ENCODE data around the gene TSPAN17.

TSPAN17 gene

DNA sequence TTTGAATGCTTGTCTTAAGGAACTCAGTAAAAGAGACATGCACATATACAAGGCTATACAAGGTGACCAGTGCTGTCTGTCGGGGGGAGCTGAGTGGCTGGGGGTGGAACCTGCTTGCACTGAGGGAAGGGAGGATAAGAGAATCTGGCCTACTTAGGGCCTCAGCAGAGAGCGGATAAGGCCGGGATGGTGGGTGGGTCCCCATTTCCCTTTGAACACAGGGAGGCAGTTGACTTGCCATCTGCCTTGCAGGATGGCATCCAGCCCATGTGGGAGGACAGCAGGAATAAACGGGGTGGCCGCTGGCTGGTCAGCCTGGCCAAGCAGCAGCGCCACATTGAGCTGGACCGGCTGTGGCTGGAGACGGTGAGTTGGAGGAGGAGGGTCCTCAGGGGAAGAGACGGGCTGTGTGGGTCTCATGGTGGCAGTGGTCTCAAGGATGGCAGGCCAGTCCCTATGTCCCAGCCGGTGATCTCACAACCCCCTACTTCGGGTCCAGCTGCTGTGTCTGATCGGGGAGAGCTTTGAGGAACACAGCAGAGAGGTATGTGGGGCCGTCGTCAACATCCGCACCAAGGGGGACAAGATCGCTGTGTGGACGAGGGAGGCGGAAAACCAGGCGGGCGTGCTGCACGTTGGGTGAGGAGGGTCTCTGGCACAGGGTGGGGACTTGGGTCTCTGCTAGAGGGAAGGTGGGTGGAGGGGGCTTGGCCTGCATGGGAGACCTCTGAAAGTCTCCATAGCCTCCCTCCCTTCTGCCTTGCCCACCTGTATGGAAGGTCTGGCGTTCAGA, 2.2 kb upstream of the TSPAN17 start:
- no CpG with 5 or more reads among the region's 22 CpGs for WGBS (ENCODE audit: extremely low coverage, insufficient coverage, low lambda C conversion rate)
- Histone ChIP-seq H4K8ac (ENCODE audit: low read depth, low read length) (no peak overlapping the region), H2AK5ac (ENCODE audit: low read length) (no peak overlapping the region), H3K27me3 (ENCODE audit: insufficient read depth, low read length, poor library complexity) (no peaks in the 10 kb centered on the region), H3K79me1 (ENCODE audit: low read length) (peaks cover 8% of the 10 kb centered on the region), H3K18ac (ENCODE audit: low read length) (no peak overlapping the region), H3K4me3 (ENCODE audit: low read length) (no peak overlapping the region), H3K9ac (ENCODE audit: low read length) (no peak overlapping the region), H3K4ac (ENCODE audit: low read depth, low read length) (no peak overlapping the region), H2BK15ac (replicated peaks; ENCODE audit: low read depth) (no peak overlapping the region), H3K56ac (ENCODE audit: low read length) (no peak overlapping the region), H3K4me1 (ENCODE audit: control insufficient read depth, low read depth, low read length) (peaks cover 4% of the 10 kb centered on the region), H2BK5ac (ENCODE audit: low read length) (no peak overlapping the region), H4K5ac (ENCODE audit: low read length) (no peak overlapping the region), H3K27ac (ENCODE audit: low read depth, low read length) (no peak overlapping the region), H3K36me3 (ENCODE audit: control insufficient read depth, insufficient read depth, low read length) (no peaks in the 10 kb centered on the region), H3K23ac (ENCODE audit: low read length) (no peak overlapping the region), H3K4me2 (ENCODE audit: low read length) (no peak overlapping the region), H2BK120ac (ENCODE audit: low read depth, low read length) (no peak overlapping the region), H3K79me2 (ENCODE audit: control insufficient read depth, insufficient read depth, low read length) (no peaks in the 10 kb centered on the region)
- DNase-seq: no peak

DNA sequence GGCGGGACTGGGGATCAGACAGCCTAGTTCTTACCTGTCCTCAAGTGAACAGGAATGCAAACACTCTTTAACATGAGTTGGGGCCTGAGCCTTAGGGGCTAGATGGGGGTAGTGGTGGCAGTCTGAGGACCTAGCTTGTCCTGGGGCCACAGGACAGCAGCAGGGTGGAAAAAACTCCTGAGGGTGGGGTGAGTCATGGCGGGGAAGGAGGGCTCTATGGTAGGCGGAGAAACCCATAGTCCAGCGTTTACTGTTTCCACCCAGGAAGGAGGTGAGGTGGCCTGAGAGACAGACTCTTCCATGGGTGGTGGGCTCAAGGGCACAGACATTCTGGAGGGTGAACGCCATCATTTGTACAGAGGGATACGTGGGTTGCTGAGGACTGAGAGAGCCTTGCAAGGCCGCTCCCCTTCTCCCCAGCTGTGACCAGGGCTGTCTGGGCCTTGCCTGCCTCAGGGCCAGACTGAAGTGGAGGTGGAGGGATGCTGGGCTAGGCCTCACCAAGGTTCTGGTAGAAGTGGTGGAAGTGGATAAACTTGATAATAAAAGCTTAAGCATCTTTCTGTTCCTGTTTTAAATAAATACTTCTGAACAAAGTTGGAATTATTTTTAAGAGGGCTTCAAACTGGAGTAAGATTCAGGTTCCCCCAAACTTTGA, 1.1 kb upstream of the TSPAN17 start:
- no peak overlapping the region for H2BK120ac ChIP-seq (ENCODE audit: low read depth, low read length)
- no peaks in the 10 kb centered on the region for H3K27me3 ChIP-seq (ENCODE audit: insufficient read depth, low read length, poor library complexity)
- H3K36me3 ChIP-seq (ENCODE audit: control insufficient read depth, insufficient read depth, low read length): no peaks in the 10 kb centered on the region
- H4K8ac ChIP-seq (ENCODE audit: low read depth, low read length): no peak overlapping the region
- H3K9ac ChIP-seq (ENCODE audit: low read length): no peak overlapping the region
- H3K23ac ChIP-seq (ENCODE audit: low read length): no peak overlapping the region
- no peak overlapping the region for H2BK5ac ChIP-seq (ENCODE audit: low read length)
- peak overlapping the region; percentile 85 for H2AK5ac ChIP-seq (ENCODE audit: low read length)
- H3K27ac ChIP-seq (ENCODE audit: low read depth, low read length): no peak overlapping the region
- no CpG with 5 or more reads among the region's 7 CpGs for WGBS (ENCODE audit: extremely low coverage, insufficient coverage, low lambda C conversion rate)
- no peak for DNase-seq
- H3K4me2 ChIP-seq (ENCODE audit: low read length): no peak overlapping the region
- no peak overlapping the region for H2BK15ac ChIP-seq (replicated peaks; ENCODE audit: low read depth)
- no peak overlapping the region for H3K18ac ChIP-seq (ENCODE audit: low read length)
- H3K79me1 ChIP-seq (ENCODE audit: low read length): peaks cover 11% of the 10 kb centered on the region
- no peak overlapping the region for H3K4ac ChIP-seq (ENCODE audit: low read depth, low read length)
- H3K4me3 ChIP-seq (ENCODE audit: low read length): no peak overlapping the region
- H3K79me2 ChIP-seq (ENCODE audit: control insufficient read depth, insufficient read depth, low read length): peaks cover 3% of the 10 kb centered on the region
- peaks cover 4% of the 10 kb centered on the region for H3K4me1 ChIP-seq (ENCODE audit: control insufficient read depth, low read depth, low read length)
- peak overlapping the region; percentile 73 for H3K56ac ChIP-seq (ENCODE audit: low read length)
- no peak overlapping the region for H4K5ac ChIP-seq (ENCODE audit: low read length)

DNA sequence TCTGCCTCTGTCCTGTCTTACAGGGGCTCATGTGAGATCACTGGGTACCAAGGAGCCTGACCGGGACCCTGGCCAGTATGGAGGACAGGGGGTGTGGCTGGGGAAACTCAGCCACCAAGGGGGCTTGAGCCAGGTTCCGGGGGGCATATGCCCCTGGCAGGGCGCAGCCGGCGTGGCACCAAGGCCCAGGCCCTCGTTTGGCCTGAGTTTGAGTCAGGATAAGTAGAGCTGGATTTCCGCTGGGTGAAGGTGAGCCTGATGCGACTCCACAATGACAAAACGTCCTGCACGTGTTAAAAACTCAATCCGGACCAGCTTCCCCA, 616 bp upstream of the TSPAN17 start:
- Histone ChIP-seq H3K79me2 (ENCODE audit: control insufficient read depth, insufficient read depth, low read length) (peaks cover 3% of the 10 kb centered on the region), H3K27me3 (ENCODE audit: insufficient read depth, low read length, poor library complexity) (no peaks in the 10 kb centered on the region), H3K4ac (ENCODE audit: low read depth, low read length) (peak overlapping the region; percentile 46), H2AK5ac (ENCODE audit: low read length) (no peak overlapping the region), H3K56ac (ENCODE audit: low read length) (peak overlapping the region; percentile 73), H3K4me3 (ENCODE audit: low read length) (no peak overlapping the region), H3K9ac (ENCODE audit: low read length) (peak overlapping the region; percentile 55), H3K4me1 (ENCODE audit: control insufficient read depth, low read depth, low read length) (peaks cover 4% of the 10 kb centered on the region), H3K27ac (ENCODE audit: low read depth, low read length) (no peak overlapping the region), H2BK120ac (ENCODE audit: low read depth, low read length) (no peak overlapping the region), H4K8ac (ENCODE audit: low read depth, low read length) (no peak overlapping the region), H3K23ac (ENCODE audit: low read length) (no peak overlapping the region), H3K79me1 (ENCODE audit: low read length) (peaks cover 11% of the 10 kb centered on the region), H3K18ac (ENCODE audit: low read length) (peak overlapping the region; percentile 17), H2BK5ac (ENCODE audit: low read length) (no peak overlapping the region), H2BK15ac (replicated peaks; ENCODE audit: low read depth) (no peak overlapping the region), H3K4me2 (ENCODE audit: low read length) (peak overlapping the region; percentile 20), H4K5ac (ENCODE audit: low read length) (peak overlapping the region; percentile 85), H3K36me3 (ENCODE audit: control insufficient read depth, insufficient read depth, low read length) (no peaks in the 10 kb centered on the region)
- DNase-seq: no peak
- no CpG with 5 or more reads among the region's 11 CpGs for whole genome bisulfite sequencing (ENCODE audit: extremely low coverage, insufficient coverage, low lambda C conversion rate)

DNA sequence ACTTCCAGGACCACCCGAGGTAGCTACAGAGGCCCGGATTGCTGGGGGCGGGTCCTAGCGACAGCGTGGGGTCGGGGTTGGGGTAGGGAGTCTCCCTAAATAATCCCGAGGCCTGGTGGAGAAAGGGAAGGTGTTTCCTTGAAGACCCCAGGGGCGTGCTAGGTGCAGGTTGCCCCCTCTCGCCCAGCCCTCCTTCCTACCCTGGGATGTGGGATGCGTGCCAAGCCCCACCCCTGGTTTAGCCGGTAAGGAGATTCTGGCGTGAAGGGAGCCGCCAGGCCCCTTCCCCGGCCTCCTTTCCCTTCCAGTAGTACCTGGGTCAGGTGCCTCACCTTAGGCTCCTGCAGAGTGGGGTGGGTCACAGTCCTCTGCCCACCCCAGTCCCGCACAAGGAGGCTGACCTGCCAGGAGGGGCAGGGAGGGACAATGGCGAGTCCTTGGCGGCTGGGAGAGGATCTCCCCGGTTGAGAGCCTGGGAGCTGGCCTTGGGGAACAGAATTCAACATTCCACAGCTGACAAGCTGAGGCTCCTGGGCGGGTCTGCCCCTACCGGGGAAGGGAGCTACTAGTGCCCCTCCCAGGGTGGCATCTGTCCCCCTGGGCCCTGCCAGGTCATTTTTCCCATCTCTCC, 674 bp downstream of the TSPAN17 start:
- H3K36me3 ChIP-seq (ENCODE audit: control insufficient read depth, insufficient read depth, low read length): no peaks in the 10 kb centered on the region
- H3K56ac ChIP-seq (ENCODE audit: low read length): peak overlapping the region; percentile 87
- H2BK5ac ChIP-seq (ENCODE audit: low read length): no peak overlapping the region
- H3K4me2 ChIP-seq (ENCODE audit: low read length): peak overlapping the region; percentile 87
- peak; percentile 33 for DNase-seq
- peak overlapping the region; percentile 76 for H3K4me3 ChIP-seq (ENCODE audit: low read length)
- H3K27me3 ChIP-seq (ENCODE audit: insufficient read depth, low read length, poor library complexity): no peaks in the 10 kb centered on the region
- peaks cover 11% of the 10 kb centered on the region for H3K79me1 ChIP-seq (ENCODE audit: low read length)
- peaks cover 3% of the 10 kb centered on the region for H3K79me2 ChIP-seq (ENCODE audit: control insufficient read depth, insufficient read depth, low read length)
- no peak overlapping the region for H4K8ac ChIP-seq (ENCODE audit: low read depth, low read length)
- no peak overlapping the region for H4K5ac ChIP-seq (ENCODE audit: low read length)
- no peak overlapping the region for H3K27ac ChIP-seq (ENCODE audit: low read depth, low read length)
- H3K23ac ChIP-seq (ENCODE audit: low read length): no peak overlapping the region
- peaks cover 2% of the 10 kb centered on the region for H3K4me1 ChIP-seq (ENCODE audit: control insufficient read depth, low read depth, low read length)
- no CpG with 5 or more reads among the region's 20 CpGs for WGBS (ENCODE audit: extremely low coverage, insufficient coverage, low lambda C conversion rate)
- H3K9ac ChIP-seq (ENCODE audit: low read length): peak overlapping the region; percentile 86
- H2BK15ac ChIP-seq (replicated peaks; ENCODE audit: low read depth): no peak overlapping the region
- no peak overlapping the region for H2AK5ac ChIP-seq (ENCODE audit: low read length)
- peak overlapping the region; percentile 87 for H3K18ac ChIP-seq (ENCODE audit: low read length)
- H3K4ac ChIP-seq (ENCODE audit: low read depth, low read length): peak overlapping the region; percentile 81
- no peak overlapping the region for H2BK120ac ChIP-seq (ENCODE audit: low read depth, low read length)

GRCh38 chr5:176648474-176649194, 1.4 kb downstream of the TSPAN17 start:
- no peak overlapping the region for H3K4ac ChIP-seq (ENCODE audit: low read depth, low read length)
- WGBS (ENCODE audit: extremely low coverage, insufficient coverage, low lambda C conversion rate): no CpG with 5 or more reads among the region's 15 CpGs
- H3K4me3 ChIP-seq (ENCODE audit: low read length): no peak overlapping the region
- H3K56ac ChIP-seq (ENCODE audit: low read length): peak overlapping the region; percentile 87
- no peak overlapping the region for H4K8ac ChIP-seq (ENCODE audit: low read depth, low read length)
- no peak overlapping the region for H2BK15ac ChIP-seq (replicated peaks; ENCODE audit: low read depth)
- no peak overlapping the region for H4K5ac ChIP-seq (ENCODE audit: low read length)
- peak overlapping the region; percentile 87 for H3K4me2 ChIP-seq (ENCODE audit: low read length)
- peaks cover 2% of the 10 kb centered on the region for H3K4me1 ChIP-seq (ENCODE audit: control insufficient read depth, low read depth, low read length)
- H3K18ac ChIP-seq (ENCODE audit: low read length): no peak overlapping the region
- H3K9ac ChIP-seq (ENCODE audit: low read length): peak overlapping the region; percentile 86
- no peak for DNase-seq
- no peak overlapping the region for H2AK5ac ChIP-seq (ENCODE audit: low read length)
- no peaks in the 10 kb centered on the region for H3K36me3 ChIP-seq (ENCODE audit: control insufficient read depth, insufficient read depth, low read length)
- H3K27me3 ChIP-seq (ENCODE audit: insufficient read depth, low read length, poor library complexity): no peaks in the 10 kb centered on the region
- H3K27ac ChIP-seq (ENCODE audit: low read depth, low read length): no peak overlapping the region
- H3K79me1 ChIP-seq (ENCODE audit: low read length): peaks cover 11% of the 10 kb centered on the region
- H3K23ac ChIP-seq (ENCODE audit: low read length): no peak overlapping the region
- peaks cover 3% of the 10 kb centered on the region for H3K79me2 ChIP-seq (ENCODE audit: control insufficient read depth, insufficient read depth, low read length)
- no peak overlapping the region for H2BK5ac ChIP-seq (ENCODE audit: low read length)
- H2BK120ac ChIP-seq (ENCODE audit: low read depth, low read length): no peak overlapping the region

Data from mesendoderm (in vitro differentiated cells).